HG02798 (cell line): ENCODE measurements around the gene ETNPPL.

ENCODE experiments used
- ATAC-seq: cut with Tn5 transposase; IDR thresholded peaks from one replicate; pipeline ENCODE4 v1.9.1; 2021; ENCODE audit warnings: mild to moderate bottlenecking; ENCODE audit not compliant: unreplicated experiment, poor library complexity

Gene ETNPPL

GRCh38 chr4:108762559-108763225 is at the start of gene ETNPPL:
ETNPPL (minus strand) TSS chr4:108763053; CDS start chr4:108762898, 155 bp downstream.
- ATAC-seq: peak; percentile 45

- ATAC-seq: no peak
Measured at GRCh38 chr4:108811486-108811885, 48.6 kb upstream of the ETNPPL start.

DNA sequence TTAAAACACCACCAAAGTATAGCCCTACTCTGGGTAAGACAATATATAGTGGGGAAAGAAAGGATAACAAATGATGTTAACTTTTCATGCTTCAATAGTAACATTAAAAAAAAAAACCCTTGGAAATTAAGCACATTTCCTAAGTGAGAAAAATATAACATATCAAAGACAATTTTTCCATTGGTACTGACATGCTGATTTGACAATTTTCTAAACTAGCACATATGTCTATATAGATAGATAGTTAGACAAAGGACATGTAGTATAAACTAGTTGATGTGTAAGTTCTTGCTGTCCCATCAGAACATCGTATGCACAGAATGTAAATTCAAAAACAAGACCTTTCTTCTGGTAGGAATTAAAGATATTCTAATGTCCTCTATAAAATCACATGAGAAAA is 47.2 kb upstream of the ETNPPL start:
- ATAC-seq: no peak

DNA sequence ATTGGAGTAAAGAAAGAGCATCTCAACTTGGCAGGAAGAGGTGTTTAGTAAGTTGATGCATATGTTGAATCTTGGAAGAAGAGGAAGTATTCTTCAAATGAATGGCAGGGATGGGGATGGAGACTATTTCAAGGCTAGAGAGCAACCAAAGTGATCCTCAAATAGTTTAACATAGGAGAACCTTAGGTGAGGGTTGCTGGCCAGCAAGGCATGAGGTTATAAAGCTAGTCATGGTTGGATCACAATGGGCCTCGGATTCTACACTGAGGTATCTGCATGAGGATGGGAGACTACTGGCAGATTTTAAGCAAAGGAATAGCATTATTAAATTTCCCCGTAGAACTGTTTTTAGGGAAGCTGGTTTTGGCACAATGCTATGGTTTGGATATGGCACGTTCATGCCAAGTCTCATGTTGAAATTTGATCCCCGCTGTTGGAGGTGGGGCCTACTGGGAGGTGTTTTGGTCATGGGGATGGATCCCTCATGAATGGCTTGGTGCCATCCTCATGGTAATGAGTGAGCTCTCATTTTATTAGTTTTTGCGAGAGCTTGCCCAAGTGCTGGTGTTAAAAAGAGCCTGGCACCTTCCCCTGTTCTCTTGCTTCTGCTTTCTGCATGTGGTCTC is 41.9 kb upstream of the ETNPPL start:
- ATAC-seq: no peak

GRCh38 chr4:108799306-108799705 is 36.5 kb upstream of the ETNPPL start:
- no peak for ATAC-seq

- no peak for ATAC-seq
Measured at GRCh38 chr4:108796173-108796572, 33.3 kb upstream of the ETNPPL start.

DNA sequence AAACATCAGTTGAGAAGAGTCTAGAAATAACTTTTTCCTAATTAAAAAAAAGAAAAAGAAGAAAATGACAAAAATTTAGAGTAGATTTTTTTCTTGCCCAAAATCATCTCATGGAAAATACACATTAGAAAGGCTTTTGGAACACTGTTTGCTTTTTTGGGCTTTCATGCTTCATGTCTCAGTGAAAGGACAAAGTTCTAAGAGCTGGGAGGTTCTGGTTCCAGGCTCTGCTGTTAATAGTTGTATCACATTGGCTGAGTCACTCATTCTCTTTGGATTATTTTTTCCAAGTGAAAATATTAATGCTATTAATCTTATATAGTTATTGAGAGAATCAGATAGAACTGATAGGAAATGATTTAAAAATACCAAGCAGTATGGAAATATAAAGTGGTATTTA is 32.9 kb upstream of the ETNPPL start:
- no peak for ATAC-seq

GRCh38 chr4:108794136-108794535 is 31.3 kb upstream of the ETNPPL start:
- no peak for ATAC-seq

GRCh38 chr4:108793415-108793814 is 30.6 kb upstream of the ETNPPL start:
- no peak for ATAC-seq

GRCh38 chr4:108788731-108789130 is 25.9 kb upstream of the ETNPPL start:
- no peak for ATAC-seq

- no peak for ATAC-seq
Measured at GRCh38 chr4:108787724-108788123, 24.9 kb upstream of the ETNPPL start.

DNA sequence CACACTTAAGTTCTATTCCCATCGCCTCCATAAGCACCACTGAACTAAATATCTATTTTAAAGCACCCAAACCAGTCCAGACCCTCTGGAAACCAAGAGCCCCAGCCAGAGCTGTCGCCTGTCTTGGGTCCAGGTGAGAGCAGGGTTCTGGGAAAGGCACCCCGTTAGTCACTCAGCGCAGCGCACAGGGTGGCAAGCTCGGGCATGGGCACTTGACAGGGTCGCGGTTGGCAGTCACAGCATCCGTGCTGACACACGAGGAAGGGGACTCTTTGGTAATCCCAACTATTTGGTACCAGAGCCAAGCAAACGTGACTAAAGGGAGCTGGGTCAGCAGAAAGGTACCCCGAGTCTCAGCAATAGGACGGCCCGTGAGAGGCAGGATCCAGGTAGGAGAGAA is 24.3 kb upstream of the ETNPPL start:
- ATAC-seq: no peak

DNA sequence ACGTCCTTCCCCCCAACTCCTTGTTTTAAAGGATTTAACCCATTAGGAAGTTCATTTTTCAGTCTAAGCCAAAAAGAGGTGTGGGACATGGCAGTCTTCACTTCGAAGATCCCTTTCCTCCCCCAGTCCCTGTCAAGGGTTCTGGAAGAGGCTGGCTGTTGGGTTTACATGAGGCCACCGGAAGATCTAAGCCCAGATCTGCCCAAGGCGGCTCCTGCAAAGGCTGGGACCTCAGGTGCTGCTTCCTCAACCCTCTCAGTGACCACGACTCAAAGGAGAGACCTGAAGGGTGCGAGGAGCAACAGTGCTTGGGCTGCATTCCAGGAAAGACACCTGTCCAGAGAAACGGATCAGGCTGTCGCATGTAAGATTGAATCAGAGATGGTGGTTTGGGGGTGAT is 23.5 kb upstream of the ETNPPL start:
- no peak for ATAC-seq

DNA sequence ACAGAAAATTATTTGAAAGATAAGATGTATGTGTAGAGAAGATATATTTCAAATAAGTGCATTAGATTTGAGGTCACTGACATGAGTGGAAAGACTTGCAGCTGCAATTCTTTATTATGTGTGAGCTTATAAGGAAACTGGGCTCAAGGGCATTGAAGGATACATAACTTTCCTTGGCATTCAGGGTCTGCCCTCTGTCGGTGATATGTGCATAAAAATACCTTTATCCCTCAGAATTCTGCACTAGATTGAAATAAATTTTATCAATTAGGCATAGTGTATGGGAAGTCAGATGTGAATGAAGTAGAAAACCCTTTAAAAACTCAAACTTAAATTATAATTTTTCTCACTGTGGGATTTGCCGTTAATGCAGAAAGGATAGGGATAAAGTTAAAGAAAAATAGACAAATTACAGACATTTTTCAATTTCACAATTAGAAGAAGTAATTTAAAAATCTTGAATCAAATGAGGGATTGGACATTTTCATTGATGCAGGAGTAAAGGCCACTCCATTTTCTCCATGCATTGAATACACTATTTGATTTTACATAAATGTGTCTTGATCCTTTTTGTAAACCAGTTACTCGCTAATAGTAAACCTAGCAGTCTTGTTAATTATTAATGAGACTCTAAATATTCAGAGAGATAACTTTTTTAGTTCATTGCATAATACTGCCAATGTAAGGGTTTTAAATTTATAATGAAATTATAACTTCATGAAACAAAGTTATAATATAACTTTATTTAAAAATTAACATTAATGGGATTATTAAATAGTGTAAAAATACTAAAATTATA is 21.0 kb upstream of the ETNPPL start:
- ATAC-seq: no peak

GRCh38 chr4:108779958-108780357 is 17.1 kb upstream of the ETNPPL start:
- no peak for ATAC-seq

DNA sequence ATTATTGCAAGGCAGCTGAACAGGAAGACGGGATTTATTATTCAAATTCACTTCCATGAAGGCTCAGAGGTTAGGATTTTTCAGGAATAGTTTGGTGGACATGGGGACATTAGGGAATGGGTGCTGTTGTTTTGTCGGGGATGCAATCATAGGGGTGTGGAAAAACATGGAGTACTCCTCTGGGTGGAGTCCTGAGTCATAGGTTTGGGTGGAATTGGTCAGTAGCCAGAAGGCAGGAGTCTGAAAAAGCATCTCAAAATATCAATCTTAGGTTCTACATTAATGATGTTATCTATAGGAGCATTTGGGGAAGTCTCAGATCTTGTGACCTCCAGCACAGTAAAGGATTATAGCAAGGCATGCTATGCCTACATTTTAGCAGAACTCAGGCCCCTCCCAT is 14.5 kb upstream of the ETNPPL start:
- ATAC-seq: no peak

DNA sequence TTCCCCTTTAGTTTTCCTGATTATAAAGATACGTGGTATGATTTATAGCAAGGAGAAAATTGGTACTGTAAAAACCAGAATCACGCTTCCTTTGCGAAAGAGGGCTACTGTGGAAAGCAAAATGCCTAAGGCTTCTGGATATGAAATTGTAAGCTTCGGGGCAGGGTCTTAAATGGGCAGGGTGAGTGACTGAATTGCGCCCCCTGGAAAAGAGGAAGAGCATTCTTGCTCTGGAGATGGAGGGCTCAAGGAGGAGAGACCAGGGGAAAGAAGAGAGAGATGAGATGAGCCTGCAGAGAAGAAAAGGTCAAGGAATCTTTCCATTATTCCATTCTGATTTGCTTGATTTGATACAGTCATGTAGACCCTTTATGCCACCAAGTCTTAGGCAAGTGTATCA is 13.1 kb upstream of the ETNPPL start:
- ATAC-seq: no peak

GRCh38 chr4:108774809-108775530 is 12.1 kb upstream of the ETNPPL start:
- no peak for ATAC-seq

DNA sequence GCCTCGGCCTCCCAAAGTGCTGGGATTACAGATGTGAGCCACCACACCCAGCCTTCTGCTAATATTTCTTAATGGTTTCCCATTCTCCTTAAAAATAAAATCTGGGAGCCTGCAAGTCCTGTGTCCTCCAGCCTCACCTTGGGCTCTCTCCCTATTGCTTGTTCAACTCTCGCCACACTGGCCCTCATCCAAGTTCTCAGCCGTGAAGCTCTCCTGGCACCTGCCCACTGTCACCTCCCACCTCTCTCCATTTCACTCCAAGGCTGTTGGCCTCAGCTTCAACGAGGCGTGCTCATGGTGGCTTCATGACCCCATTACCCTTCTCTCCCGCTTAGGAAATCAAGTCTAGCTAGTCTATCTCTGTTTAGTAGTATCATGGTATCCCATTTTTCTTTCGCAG is 9.5 kb upstream of the ETNPPL start:
- no peak for ATAC-seq

DNA sequence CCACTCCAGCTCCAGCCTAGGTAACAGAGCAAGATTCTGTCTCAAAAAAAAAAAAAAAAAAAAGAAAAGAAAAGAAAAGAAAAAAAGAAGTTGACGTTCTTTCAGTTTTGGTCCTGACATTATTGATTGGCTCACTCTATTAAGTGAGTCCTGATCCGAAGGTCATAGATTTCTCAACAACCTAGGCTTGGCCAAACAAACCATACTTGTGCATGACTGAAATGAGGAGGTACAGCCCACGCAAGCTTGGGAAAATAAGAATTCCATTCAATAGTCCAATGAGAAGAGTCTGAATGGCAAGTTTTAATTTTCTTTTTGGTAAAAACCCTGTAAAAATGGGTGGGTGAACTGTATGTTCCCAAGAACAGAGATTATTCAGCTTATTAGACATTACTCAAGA is 3.2 kb upstream of the ETNPPL start:
- ATAC-seq: no peak

- ATAC-seq: no peak
Measured at GRCh38 chr4:108763986-108764385, 1.1 kb upstream of the ETNPPL start.
